Measurements from ENCODE around the gene BCAT1.

- TF ChIP-seq POLR2A (conservative IDR thresholded peaks at IDR 0.05) (no peak), HDGF (IDR thresholded peaks at IDR 0.05) (no peak), EP400 (IDR thresholded peaks at IDR 0.05) (no peak), E2F1 (CRISPR knock-in tag; IDR thresholded peaks at IDR 0.05) (no peak), MXI1 (IDR thresholded peaks at IDR 0.05; ENCODE audit: low read depth, low read length) (no peak), RFX5 (IDR thresholded peaks at IDR 0.05; ENCODE audit: low read depth, low read length) (no peak), EP300 (IDR thresholded peaks at IDR 0.05; ENCODE audit: low read length) (no peak), CBX5 (IDR thresholded peaks at IDR 0.05; ENCODE audit: borderline replicate concordance, low read depth) (no peak), ZNF23 (CRISPR knock-in tag; IDR thresholded peaks at IDR 0.05) (no peak), GABPA (tag; conservative IDR thresholded peaks at IDR 0.05; ENCODE audit: low read depth) (no peak), ZNF184 (CRISPR knock-in tag; IDR thresholded peaks at IDR 0.05) (no peak)
- TF ChIP-seq, protein P1, sequence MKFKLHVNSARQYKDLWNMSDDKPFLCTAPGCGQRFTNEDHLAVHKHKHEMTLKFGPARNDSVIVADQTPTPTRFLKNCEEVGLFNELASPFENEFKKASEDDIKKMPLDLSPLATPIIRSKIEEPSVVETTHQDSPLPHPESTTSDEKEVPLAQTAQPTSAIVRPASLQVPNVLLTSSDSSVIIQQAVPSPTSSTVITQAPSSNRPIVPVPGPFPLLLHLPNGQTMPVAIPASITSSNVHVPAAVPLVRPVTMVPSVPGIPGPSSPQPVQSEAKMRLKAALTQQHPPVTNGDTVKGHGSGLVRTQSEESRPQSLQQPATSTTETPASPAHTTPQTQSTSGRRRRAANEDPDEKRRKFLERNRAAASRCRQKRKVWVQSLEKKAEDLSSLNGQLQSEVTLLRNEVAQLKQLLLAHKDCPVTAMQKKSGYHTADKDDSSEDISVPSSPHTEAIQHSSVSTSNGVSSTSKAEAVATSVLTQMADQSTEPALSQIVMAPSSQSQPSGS (CRISPR knock-in tag; IDR thresholded peaks at IDR 0.05) = no peak
- TF ChIP-seq, protein P2, sequence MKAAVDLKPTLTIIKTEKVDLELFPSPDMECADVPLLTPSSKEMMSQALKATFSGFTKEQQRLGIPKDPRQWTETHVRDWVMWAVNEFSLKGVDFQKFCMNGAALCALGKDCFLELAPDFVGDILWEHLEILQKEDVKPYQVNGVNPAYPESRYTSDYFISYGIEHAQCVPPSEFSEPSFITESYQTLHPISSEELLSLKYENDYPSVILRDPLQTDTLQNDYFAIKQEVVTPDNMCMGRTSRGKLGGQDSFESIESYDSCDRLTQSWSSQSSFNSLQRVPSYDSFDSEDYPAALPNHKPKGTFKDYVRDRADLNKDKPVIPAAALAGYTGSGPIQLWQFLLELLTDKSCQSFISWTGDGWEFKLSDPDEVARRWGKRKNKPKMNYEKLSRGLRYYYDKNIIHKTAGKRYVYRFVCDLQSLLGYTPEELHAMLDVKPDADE (conservative IDR thresholded peaks at IDR 0.05; ENCODE audit: control insufficient read depth, low read depth, low read length) = no peak
Measured at GRCh38 chr12:24898185-24898584, 50.7 kb downstream of the BCAT1 start.
